Lower leg skin (tissue), 4 donors: ENCODE data around the gene SULT4A1. TPM values are rescaled to one million over a fixed set of nuclear protein-coding genes. Genes with fewer than 3 reads are reported as not detected.

Source experiments
- DNase-seq, 2 donors: peaks; one replicate each; pipeline ENCODE4 v3.0.0-alpha.2; 2019; ENCODE audit warnings: low spot score in 2 of 2
- H3K4me3 ChIP-seq: fragments of 200-600 bp; sonication (generic); 2 replicates; pipeline ENCODE4 v1.5.1; 2017; ENCODE audit warnings: mild to moderate bottlenecking, low read depth; ENCODE audit not compliant: poor library complexity, severe bottlenecking
- POLR2A ChIP-seq, 2 donors: fragments of 450-650 bp; IDR thresholded peaks; one replicate each; pipeline ENCODE4 v1.6.1; 2016 to 2017; ENCODE audit warnings: antibody characterized with exemption in 2 of 2, mild to moderate bottlenecking in 1 of 2, moderate library complexity in 1 of 2
- WGBS, 2 donors: methylation state at CpG; one replicate each; pipeline ENCODE4 v1.1.5; 2018; 5-methylcytosine and 5-hydroxymethylcytosine counted together
- intact Hi-C: fragments of 100-400 bp; cut with DNase I; formaldehyde crosslinking; loops from one replicate; pipeline ENCODE4 v1.15.0; 2023; ENCODE audit warnings: low total_unique reads
- total RNA-seq, 4 donors: library from RNA; depleted of rRNA; stranded (reverse); fragments of >200 nt; gene quantifications; one replicate each; pipeline ENCODE4 v1.1.0, GENCODE V29; 2016
- TF ChIP-seq, protein P1 (sequence below), 3 donors: fragments of 450-650 bp; IDR thresholded peaks; one replicate each; pipeline ENCODE4 v1.5.1; 2016; ENCODE audit warnings: antibody characterized with exemption in 3 of 3, mild to moderate bottlenecking in 3 of 3, moderate library complexity in 2 of 3

SULT4A1 gene
- total RNA-seq, 4 donors from 2014 or later = not detected

- intact Hi-C loops = no loop called here
- H3K4me3 ChIP-seq = no peak overlapping the region
- 89 to 91% methylated on average over 16 of the region's 16 CpGs for WGBS, 2 donors
- no peak for DNase-seq
- no peak for TF ChIP-seq POLR2A (IDR thresholded peaks at IDR 0.05)
- TF ChIP-seq, protein P1, sequence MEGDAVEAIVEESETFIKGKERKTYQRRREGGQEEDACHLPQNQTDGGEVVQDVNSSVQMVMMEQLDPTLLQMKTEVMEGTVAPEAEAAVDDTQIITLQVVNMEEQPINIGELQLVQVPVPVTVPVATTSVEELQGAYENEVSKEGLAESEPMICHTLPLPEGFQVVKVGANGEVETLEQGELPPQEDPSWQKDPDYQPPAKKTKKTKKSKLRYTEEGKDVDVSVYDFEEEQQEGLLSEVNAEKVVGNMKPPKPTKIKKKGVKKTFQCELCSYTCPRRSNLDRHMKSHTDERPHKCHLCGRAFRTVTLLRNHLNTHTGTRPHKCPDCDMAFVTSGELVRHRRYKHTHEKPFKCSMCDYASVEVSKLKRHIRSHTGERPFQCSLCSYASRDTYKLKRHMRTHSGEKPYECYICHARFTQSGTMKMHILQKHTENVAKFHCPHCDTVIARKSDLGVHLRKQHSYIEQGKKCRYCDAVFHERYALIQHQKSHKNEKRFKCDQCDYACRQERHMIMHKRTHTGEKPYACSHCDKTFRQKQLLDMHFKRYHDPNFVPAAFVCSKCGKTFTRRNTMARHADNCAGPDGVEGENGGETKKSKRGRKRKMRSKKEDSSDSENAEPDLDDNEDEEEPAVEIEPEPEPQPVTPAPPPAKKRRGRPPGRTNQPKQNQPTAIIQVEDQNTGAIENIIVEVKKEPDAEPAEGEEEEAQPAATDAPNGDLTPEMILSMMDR (IDR thresholded peaks at IDR 0.05) = no peak
Measured at GRCh38 chr22:43840851-43841250, 21.5 kb downstream of the SULT4A1 start.

DNA sequence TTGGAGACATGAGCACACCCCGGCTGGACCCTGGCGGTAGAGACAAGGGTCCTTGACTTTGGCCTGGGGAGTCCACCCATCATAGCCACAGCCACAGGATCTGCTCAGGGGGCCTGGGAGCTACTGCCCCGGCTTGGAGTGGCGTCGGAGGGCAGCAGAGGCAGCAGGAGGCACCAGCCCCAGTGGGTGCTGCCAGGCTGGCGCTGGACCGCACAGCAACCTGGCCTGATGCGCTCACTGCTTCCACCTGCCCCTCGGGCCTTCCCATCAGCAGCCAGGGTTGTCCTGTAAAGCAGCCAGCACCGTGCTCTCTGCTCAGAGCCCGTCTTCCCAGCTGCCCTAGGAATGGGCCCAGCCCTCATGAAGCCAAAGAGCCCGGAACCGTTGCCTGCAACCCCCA lies 21.9 kb downstream of the SULT4A1 start:
- no peak for DNase-seq
- intact Hi-C loops = no loop called here
- WGBS, 2 donors = 74 to 86% methylated on average over 6 to 12 of the region's 13 CpGs
- H3K4me3 ChIP-seq = no peak overlapping the region
- TF ChIP-seq POLR2A (IDR thresholded peaks at IDR 0.05) = no peak
- TF ChIP-seq, protein P1 (IDR thresholded peaks at IDR 0.05) = no peak

- no peak overlapping the region for H3K4me3 ChIP-seq
- TF ChIP-seq, protein P1 (IDR thresholded peaks at IDR 0.05) = no peak
- no peak for TF ChIP-seq POLR2A (IDR thresholded peaks at IDR 0.05)
- DNase-seq = no peak
- intact Hi-C loops = no loop called here
- WGBS, 2 donors = 66 to 75% methylated on average over 8 of the region's 8 CpGs
Measured at GRCh38 chr22:43839781-43840180, 22.5 kb downstream of the SULT4A1 start.

DNA sequence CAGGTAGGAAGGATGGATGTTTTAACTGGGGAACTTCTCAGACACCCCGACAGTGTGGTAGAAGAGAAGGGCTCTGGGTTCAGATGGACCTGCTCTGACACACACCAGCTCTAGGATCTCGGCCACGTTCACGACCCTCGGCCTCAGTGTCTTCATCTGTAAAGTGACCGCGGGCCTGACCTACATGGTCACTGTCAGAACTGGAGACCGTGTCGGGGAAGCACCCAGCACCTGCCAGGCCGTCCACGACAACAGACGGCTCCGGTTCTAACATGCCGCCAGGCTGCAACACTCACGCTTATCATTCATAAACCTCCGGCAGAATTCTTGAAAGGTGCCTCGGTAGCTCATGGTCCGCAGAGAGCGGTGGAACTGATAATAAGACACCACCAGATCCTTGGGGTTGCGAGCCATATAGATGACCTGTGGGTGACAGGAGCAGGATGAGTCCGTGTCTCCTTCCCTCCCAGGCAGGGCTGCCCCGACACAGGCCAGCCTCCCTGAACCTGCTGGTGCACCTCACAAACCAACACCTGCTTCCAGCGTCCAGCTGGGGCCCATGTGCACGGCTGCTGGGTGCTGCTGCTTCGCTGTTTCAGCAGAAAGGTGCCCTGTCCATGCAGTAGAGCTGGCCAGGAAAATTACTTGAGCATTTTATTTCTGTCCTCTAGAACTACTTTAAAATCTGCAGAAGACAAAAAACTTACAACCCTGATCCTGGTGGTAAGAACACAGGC lies 23.6 kb downstream of the SULT4A1 start:
- intact Hi-C loops = no loop called here
- no peak overlapping the region for H3K4me3 ChIP-seq
- DNase-seq = no peak
- TF ChIP-seq, protein P1 (IDR thresholded peaks at IDR 0.05) = no peak
- TF ChIP-seq POLR2A (IDR thresholded peaks at IDR 0.05) = no peak
- 90 to 96% methylated on average over 25 of the region's 25 CpGs for WGBS, 2 donors

DNA sequence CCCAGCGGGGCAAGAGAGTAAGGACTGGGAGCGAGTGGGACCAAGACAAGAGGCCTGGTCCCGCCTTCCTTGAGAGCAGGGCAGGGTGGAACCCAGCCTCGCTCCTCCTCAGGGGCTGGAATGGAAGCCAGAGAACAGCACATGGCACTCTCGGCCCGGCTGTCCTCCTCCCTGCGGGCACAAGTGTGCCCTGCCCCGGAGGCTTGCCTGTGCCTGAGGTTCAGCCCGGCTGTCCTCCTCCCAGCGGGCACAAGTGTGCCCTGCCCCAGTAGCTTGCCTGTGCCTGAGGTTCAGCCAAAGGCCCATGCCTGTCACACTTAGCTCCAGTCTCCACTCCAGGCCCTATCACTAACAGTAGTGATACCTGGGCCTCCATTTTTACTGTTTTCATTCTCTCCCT lies 24.2 kb downstream of the SULT4A1 start:
- DNase-seq = no peak
- intact Hi-C loops = no loop called here
- WGBS, 2 donors = 67 to 71% methylated on average over 6 to 10 of the region's 10 CpGs
- no peak overlapping the region for H3K4me3 ChIP-seq
- TF ChIP-seq, protein P1 (IDR thresholded peaks at IDR 0.05) = no peak
- no peak for TF ChIP-seq POLR2A (IDR thresholded peaks at IDR 0.05)

- TF ChIP-seq, protein P1 (IDR thresholded peaks at IDR 0.05) = no peak
- TF ChIP-seq POLR2A (IDR thresholded peaks at IDR 0.05) = no peak
- DNase-seq = no peak
- WGBS, 2 donors = 81 to 86% methylated on average over 9 of the region's 9 CpGs
- H3K4me3 ChIP-seq = no peak overlapping the region
- intact Hi-C loops = no loop called here
Measured at GRCh38 chr22:43837666-43838065, 24.6 kb downstream of the SULT4A1 start.
